GM12892 (cell line): ENCODE results near the gene ACRBP.

Source experiments
- DNase-seq: peaks from one replicate; pipeline ENCODE4 v3.0.0; 2011; ENCODE audit not compliant: insufficient read length
- FAIRE-seq: peaks from 2 replicates; lab custom pipeline; 2011; peaks lifted over from hg19 to GRCh38; lab: Jason Lieb, UNC
- POLR2A ChIP-seq: IDR thresholded peaks from 2 replicates; pipeline ENCODE4 v1.6.1; 2011; ENCODE audit warnings: low read depth, low read length, control low read depth
- POLR2AphosphoS5 ChIP-seq: IDR thresholded peaks from 2 replicates; pipeline ENCODE4 v1.6.1; 2011; ENCODE audit warnings: low read depth, low read length, control low read depth
- TAF1 ChIP-seq: IDR thresholded peaks from 2 replicates; pipeline ENCODE4 v1.6.1; 2011; ENCODE audit warnings: low read depth, mild to moderate bottlenecking, control low read depth, low read length, borderline replicate concordance

Gene ACRBP

GRCh38 chr12:6630736-6631135 is 16.5 kb downstream of the ACRBP start:
- no peak for FAIRE-seq
- TF ChIP-seq TAF1 (no peak), POLR2AphosphoS5 (no peak), POLR2A (no peak)
- no peak for DNase-seq

GRCh38 chr12:6627616-6628015 is 19.6 kb downstream of the ACRBP start:
- DNase-seq, result no peak
- FAIRE-seq, result no peak
- TF ChIP-seq POLR2A, result no peak
- no peak for TF ChIP-seq TAF1
- TF ChIP-seq POLR2AphosphoS5, result no peak

GRCh38 chr12:6626654-6627283 is 20.5 kb downstream of the ACRBP start:
- FAIRE-seq (no peak), DNase-seq (no peak)
- TF ChIP-seq TAF1 (no peak), POLR2AphosphoS5 (no peak), POLR2A (no peak)

GRCh38 chr12:6620885-6621274 is 26.4 kb downstream of the ACRBP start:
- no peak for TF ChIP-seq POLR2A
- no peak for TF ChIP-seq POLR2AphosphoS5
- TF ChIP-seq TAF1, result no peak
- DNase-seq (no peak), FAIRE-seq (no peak)

- FAIRE-seq, result no peak
- TF ChIP-seq TAF1 (no peak), POLR2A (no peak), POLR2AphosphoS5 (no peak)
- no peak for DNase-seq
Measured at GRCh38 chr12:6620137-6620884, 26.9 kb downstream of the ACRBP start.

- FAIRE-seq (no peak), DNase-seq (no peak)
- TF ChIP-seq POLR2A (no peak), TAF1 (no peak), POLR2AphosphoS5 (no peak)
Measured at GRCh38 chr12:6618483-6619225, 28.6 kb downstream of the ACRBP start.

- TF ChIP-seq POLR2AphosphoS5 (no peak), TAF1 (no peak), POLR2A (no peak)
- DNase-seq (no peak), FAIRE-seq (no peak)
Measured at GRCh38 chr12:6615802-6616201, 31.4 kb downstream of the ACRBP start.

GRCh38 chr12:6614513-6615172 is 32.6 kb downstream of the ACRBP start:
- TF ChIP-seq POLR2A, result no peak
- no peak for TF ChIP-seq TAF1
- TF ChIP-seq POLR2AphosphoS5, result no peak
- DNase-seq (no peak), FAIRE-seq (no peak)

GRCh38 chr12:6613776-6614512 is 33.3 kb downstream of the ACRBP start:
- DNase-seq, result peak; percentile 60
- FAIRE-seq, result peak; percentile 64
- TF ChIP-seq TAF1, result no peak
- TF ChIP-seq POLR2AphosphoS5, result no peak
- peak; percentile 24; the same call in 1 of the 2 replicates for TF ChIP-seq POLR2A

GRCh38 chr12:6613015-6613775 is 34.0 kb downstream of the ACRBP start:
- DNase-seq (peak; percentile 41), FAIRE-seq (no peak)
- no peak for TF ChIP-seq TAF1
- TF ChIP-seq POLR2A, result no peak; the same call in 1 of the 2 replicates
- TF ChIP-seq POLR2AphosphoS5, result no peak
